Natural killer cell (primary cell): ENCODE measurements around the gene CDC37L1. TPM values are rescaled to one million over a fixed set of nuclear protein-coding genes. Genes with fewer than 3 reads are reported as not detected.
A peak's percentile ranks its signal among the peaks of the same experiment; 100 is the strongest.

Experiments used
- ATAC-seq, 3 donors: fragments of 150-1000 bp in 2 of 3; fragments of 200-7000 bp in 1 of 3; cut with Tn5 transposase; 1 replicate in 1 of 3; 2 replicates in 2 of 3; pipeline ENCODE4 v1.10.0; 2021; ENCODE audit warnings: mild to moderate bottlenecking in 2 of 3, moderate library complexity in 2 of 3
- DNase-seq, 2 donors: peaks; one replicate each; pipeline versions ENCODE4 v3.0.0 to v3.0.0-alpha.2; 2013 to 2021; ENCODE audit warnings: mixed read lengths in 1 of 2
- H3K27ac ChIP-seq: one replicate; pipeline ENCODE4 v1.5.1; 2013; ENCODE audit warnings: mild to moderate bottlenecking, low read length
- H3K27me3 ChIP-seq: one replicate; pipeline ENCODE4 v1.6.1; 2013; ENCODE audit warnings: low read length; ENCODE audit not compliant: control insufficient read depth, insufficient read depth
- H3K36me3 ChIP-seq: one replicate; pipeline ENCODE4 v1.6.1; 2013; ENCODE audit warnings: low read length; ENCODE audit not compliant: control insufficient read depth, insufficient read depth
- H3K4me1 ChIP-seq: one replicate; pipeline ENCODE4 v1.6.1; 2013; ENCODE audit warnings: low read length; ENCODE audit not compliant: control insufficient read depth, insufficient read depth
- H3K4me3 ChIP-seq: one replicate; pipeline ENCODE4 v1.5.1; 2013; ENCODE audit warnings: low read length
- H3K9me3 ChIP-seq: one replicate; pipeline ENCODE4 v1.6.1; 2013; ENCODE audit warnings: low read length; ENCODE audit not compliant: control insufficient read depth, insufficient read depth
- H3K27ac Mint-ChIP-seq, 2 donors: one replicate each; pipeline ENCODE4 v1.8.0; 2022; ENCODE audit warnings: mild to moderate bottlenecking in 2 of 2, mixed read lengths in 2 of 2, moderate library complexity in 1 of 2
- H3K27me3 Mint-ChIP-seq, 2 donors: one replicate each; pipeline ENCODE4 v1.8.0; 2022; ENCODE audit warnings: low read depth in 2 of 2, mixed read lengths in 2 of 2
- H3K36me3 Mint-ChIP-seq: one replicate; pipeline ENCODE4 v1.8.0; 2022; ENCODE audit warnings: mixed read lengths
- H3K4me1 Mint-ChIP-seq, 2 donors: one replicate each; pipeline ENCODE4 v1.8.0; 2022; ENCODE audit warnings: mixed read lengths in 2 of 2
- H3K4me3 Mint-ChIP-seq: one replicate; pipeline ENCODE4 v1.8.0; 2022; ENCODE audit warnings: mild to moderate bottlenecking, moderate library complexity, mixed read lengths
- H3K9me3 Mint-ChIP-seq, 2 donors: one replicate each; pipeline ENCODE4 v1.8.0; 2022; ENCODE audit warnings: mixed read lengths in 2 of 2
- CTCF ChIP-seq: fragments of 200-600 bp; IDR thresholded peaks from one replicate; pipeline ENCODE4 v1.8.0; 2022; ENCODE audit warnings: antibody characterized with exemption
- WGBS: methylation state at CpG from one replicate; pipeline ENCODE4 v1.1.7; 2013; ENCODE audit warnings: missing lambda C conversion rate; ENCODE audit not compliant: insufficient coverage; 5-methylcytosine and 5-hydroxymethylcytosine counted together
- intact Hi-C: fragments of 100-400 bp; cut with micrococcal nuclease; formaldehyde crosslinking; loops from one replicate; pipeline ENCODE4 v1.14.2; 2022
- total RNA-seq, 4 donors: library from RNA; stranded (reverse); fragments of 120-200 nt in 1 of 4; gene quantifications; one replicate each; pipeline versions ENCODE4 v1.2.3 to v1.2.4, GENCODE V29; 2013 to 2022

The CDC37L1 gene
- total RNA-seq, 3 donors from 2014 or later (not counting 1 experiment from before 2014, with no cell fraction given) = 11.6 to 20.1 (median 13.0) TPM

- peak in 1 of 3 donors; percentile 2 for ATAC-seq
- H3K4me3 Mint-ChIP-seq = peak overlapping the region; percentile 93
- peaks cover 25 to 33% of the 10 kb centered on the region in 2 donors for H3K4me1 Mint-ChIP-seq
- intact Hi-C loops = loop anchor here (1.0 to 10.0 kb wide), 3 partner anchors 51 to 1217 kb away; partner anchors contain the start of genes CDC37L1, RCL1 and RFX3
- Histone ChIP-seq H3K9me3 (no peaks in the 10 kb centered on the region), H3K4me3 (peak overlapping the region; percentile 94), H3K27ac (peak overlapping the region; percentile 51), H3K27me3 (no peaks in the 10 kb centered on the region), H3K36me3 (no peaks in the 10 kb centered on the region), H3K4me1 (peaks cover 20% of the 10 kb centered on the region)
- no peaks in the 10 kb centered on the region for H3K9me3 Mint-ChIP-seq
- H3K36me3 Mint-ChIP-seq = no peaks in the 10 kb centered on the region
- peak in 1 of 2 donors; percentile 38 for DNase-seq
- no peak for TF ChIP-seq CTCF
- peak overlapping the region; percentile 90 to 91 for H3K27ac Mint-ChIP-seq
- 3% methylated on average over 54 of the region's 54 CpGs for WGBS
- H3K27me3 Mint-ChIP-seq = no peaks in the 10 kb centered on the region
Measured at GRCh38 chr9:4741365-4742089, 62.2 kb downstream of the CDC37L1 start.

- Mint-ChIP-seq H3K36me3 (no peaks in the 10 kb centered on the region), H3K4me3 (peak overlapping the region; percentile 93), H3K9me3 (no peaks in the 10 kb centered on the region), H3K27ac (peak overlapping the region; percentile 90 to 91), H3K27me3 (no peaks in the 10 kb centered on the region), H3K4me1 (peaks cover 24 to 32% of the 10 kb centered on the region in 2 donors)
- Histone ChIP-seq H3K4me3 (no peak overlapping the region), H3K36me3 (no peaks in the 10 kb centered on the region), H3K4me1 (peaks cover 20% of the 10 kb centered on the region), H3K9me3 (no peaks in the 10 kb centered on the region), H3K27ac (peak overlapping the region; percentile 51), H3K27me3 (no peaks in the 10 kb centered on the region)
- 67% methylated on average over 3 of the region's 3 CpGs for WGBS
- no peak for TF ChIP-seq CTCF
- peak in 1 of 2 donors; percentile 30 for DNase-seq
- intact Hi-C loops = loop anchor here (10.0 kb wide), 1 partner anchor 1217 kb away; the partner anchor contains the start of gene RFX3
- ATAC-seq = no peak
Measured at GRCh38 chr9:4742246-4742645, 62.9 kb downstream of the CDC37L1 start.

GRCh38 chr9:4743131-4743875 lies 63.9 kb downstream of the CDC37L1 start:
- TF ChIP-seq CTCF = no peak
- no peak overlapping the region for H3K4me3 Mint-ChIP-seq
- no peaks in the 10 kb centered on the region for H3K27me3 Mint-ChIP-seq
- no peaks in the 10 kb centered on the region for H3K9me3 Mint-ChIP-seq
- WGBS = 75% methylated on average over 5 of the region's 5 CpGs
- H3K4me3 ChIP-seq = no peak overlapping the region
- H3K9me3 ChIP-seq = no peaks in the 10 kb centered on the region
- intact Hi-C loops = loop anchor here (10.0 kb wide), 1 partner anchor 1219 kb away; the partner anchor contains the start of gene RFX3
- H3K36me3 Mint-ChIP-seq = no peaks in the 10 kb centered on the region
- H3K4me1 ChIP-seq = peaks cover 20% of the 10 kb centered on the region
- H3K27me3 ChIP-seq = no peaks in the 10 kb centered on the region
- no peaks in the 10 kb centered on the region for H3K36me3 ChIP-seq
- peaks cover 24 to 29% of the 10 kb centered on the region in 2 donors for H3K4me1 Mint-ChIP-seq
- no peak for DNase-seq
- no peak overlapping the region for H3K27ac ChIP-seq
- peak overlapping the region in 1 of 2 donors; percentile 90 for H3K27ac Mint-ChIP-seq
- ATAC-seq = no peak
